ENCODE results near the gene BCL11A.

The BCL11A gene

GRCh38 chr2:60502144-60502543 lies 51.3 kb downstream of the BCL11A start:
- no peak for DNase-seq

- no peak for DNase-seq
Measured at GRCh38 chr2:60500861-60501260, 52.6 kb downstream of the BCL11A start.

- no peak for DNase-seq
Measured at GRCh38 chr2:60499651-60500265, 53.7 kb downstream of the BCL11A start.

- no peak for DNase-seq
Measured at GRCh38 chr2:60498816-60499429, 54.5 kb downstream of the BCL11A start.

- no peak for DNase-seq
Measured at GRCh38 chr2:60498127-60498815, 55.2 kb downstream of the BCL11A start.

- DNase-seq: no peak
Measured at GRCh38 chr2:60497500-60497899, 56.0 kb downstream of the BCL11A start.

GRCh38 chr2:60496956-60497355 lies 56.5 kb downstream of the BCL11A start:
- no peak for DNase-seq

GRCh38 chr2:60496475-60496874 lies 57.0 kb downstream of the BCL11A start:
- no peak for DNase-seq

- DNase-seq: no peak
Measured at GRCh38 chr2:60495041-60495625, 58.3 kb downstream of the BCL11A start.

- DNase-seq: no peak
Measured at GRCh38 chr2:60493804-60494387, 59.6 kb downstream of the BCL11A start.

- DNase-seq: no peak
Measured at GRCh38 chr2:60492548-60492947, 60.9 kb downstream of the BCL11A start.

GRCh38 chr2:60490848-60491247 lies 62.6 kb downstream of the BCL11A start:
- no peak for DNase-seq

- no peak for DNase-seq
Measured at GRCh38 chr2:60490441-60490840, 63.0 kb downstream of the BCL11A start.

GRCh38 chr2:60489289-60489688 lies 64.2 kb downstream of the BCL11A start:
- DNase-seq: no peak

- no peak for DNase-seq
Measured at GRCh38 chr2:60488291-60488690, 65.2 kb downstream of the BCL11A start.

GRCh38 chr2:60487174-60487573 lies 66.3 kb downstream of the BCL11A start:
- no peak for DNase-seq

- no peak for DNase-seq
Measured at GRCh38 chr2:60486551-60486950, 66.9 kb downstream of the BCL11A start.

- no peak for DNase-seq
Measured at GRCh38 chr2:60486067-60486466, 67.4 kb downstream of the BCL11A start.

- DNase-seq: no peak
Measured at GRCh38 chr2:60485550-60485949, 67.9 kb downstream of the BCL11A start.

GRCh38 chr2:60485055-60485454 lies 68.4 kb downstream of the BCL11A start:
- DNase-seq: no peak

GRCh38 chr2:60484133-60484645 lies 69.3 kb downstream of the BCL11A start:
- DNase-seq: no peak

GRCh38 chr2:60483401-60483800 lies 70.1 kb downstream of the BCL11A start:
- DNase-seq: no peak

GRCh38 chr2:60482222-60482621 lies 71.2 kb downstream of the BCL11A start:
- no peak for DNase-seq

Data from activated CD8-positive, alpha-beta memory T cell treated with anti-CD3 and anti-CD28 coated beads, Interleukin-2, amount 50 U/mL, for 4 hours (primary cell).